IPS-11a (cell line): ENCODE data around the gene IL1B.

Experiments used
- H3K4me3 ChIP-seq: one replicate; pipeline ENCODE4 v1.5.1; 2013; ENCODE audit warnings: low read depth, low read length, control low read depth

The IL1B gene

DNA sequence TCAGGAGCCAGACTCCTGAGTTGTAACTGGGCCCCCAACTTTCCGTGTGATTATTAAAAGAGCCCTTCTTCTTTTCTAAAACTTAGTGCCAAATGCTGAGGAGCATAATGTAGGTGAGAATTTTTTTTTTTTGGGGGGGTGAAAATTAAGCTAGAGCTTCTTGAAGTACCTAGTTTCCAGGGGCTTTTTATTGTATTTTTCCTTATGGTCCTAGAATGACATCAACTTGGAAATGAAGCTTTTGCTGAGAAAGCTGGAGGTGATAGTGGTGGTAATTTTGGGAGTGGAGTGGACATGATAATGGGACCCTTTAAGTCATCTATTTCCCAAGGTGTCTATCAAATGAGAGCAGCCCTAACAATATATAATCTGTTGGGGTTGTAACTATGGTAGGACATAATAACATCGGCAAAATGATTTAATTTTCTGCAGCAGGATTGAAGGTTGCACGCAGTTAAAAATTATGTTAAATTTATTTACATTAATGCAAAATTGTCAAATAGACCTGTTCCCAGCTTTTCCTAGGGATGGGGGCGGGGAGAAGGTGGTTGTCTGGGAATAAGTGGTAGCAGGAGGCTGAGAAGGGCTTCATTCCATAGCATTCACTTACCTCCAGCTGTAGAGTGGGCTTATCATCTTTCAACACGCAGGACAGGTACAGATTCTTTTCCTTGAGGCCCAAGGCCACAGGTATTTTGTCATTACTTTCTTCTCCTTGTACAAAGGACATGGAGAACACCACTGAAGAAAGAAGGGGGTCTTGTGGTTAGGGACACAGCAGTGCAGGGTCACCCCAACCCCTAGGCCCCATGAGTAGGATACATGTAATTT lies 5.7 kb downstream of the IL1B start:
- no peak overlapping the region for H3K4me3 ChIP-seq

DNA sequence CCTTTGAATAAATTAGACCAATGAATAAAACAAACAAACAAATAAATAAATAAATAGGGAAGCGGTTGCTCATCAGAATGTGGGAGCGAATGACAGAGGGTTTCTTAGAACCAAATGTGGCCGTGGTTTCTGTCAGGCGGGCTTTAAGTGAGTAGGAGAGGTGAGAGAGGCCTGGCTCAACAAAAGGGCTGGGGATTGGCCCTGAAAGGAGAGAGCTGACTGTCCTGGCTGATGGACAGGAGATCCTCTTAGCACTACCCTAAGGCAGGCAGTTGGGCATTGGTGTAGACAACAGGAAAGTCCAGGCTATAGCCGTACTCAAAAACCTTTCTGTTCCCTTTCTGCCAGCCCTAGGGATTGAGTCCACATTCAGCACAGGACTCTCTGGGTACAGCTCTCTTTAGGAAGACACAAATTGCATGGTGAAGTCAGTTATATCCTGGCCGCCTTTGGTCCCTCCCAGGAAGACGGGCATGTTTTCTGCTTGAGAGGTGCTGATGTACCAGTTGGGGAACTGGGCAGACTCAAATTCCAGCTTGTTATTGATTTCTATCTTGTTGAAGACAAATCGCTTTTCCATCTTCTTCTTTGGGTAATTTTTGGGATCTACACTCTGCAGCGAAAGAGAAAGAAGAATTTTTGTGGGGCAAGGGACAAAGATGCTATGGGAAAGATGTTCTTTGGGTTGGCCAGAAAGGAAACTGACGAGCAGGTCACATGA lies 6.5 kb downstream of the IL1B start:
- H3K4me3 ChIP-seq, result no peak overlapping the region

DNA sequence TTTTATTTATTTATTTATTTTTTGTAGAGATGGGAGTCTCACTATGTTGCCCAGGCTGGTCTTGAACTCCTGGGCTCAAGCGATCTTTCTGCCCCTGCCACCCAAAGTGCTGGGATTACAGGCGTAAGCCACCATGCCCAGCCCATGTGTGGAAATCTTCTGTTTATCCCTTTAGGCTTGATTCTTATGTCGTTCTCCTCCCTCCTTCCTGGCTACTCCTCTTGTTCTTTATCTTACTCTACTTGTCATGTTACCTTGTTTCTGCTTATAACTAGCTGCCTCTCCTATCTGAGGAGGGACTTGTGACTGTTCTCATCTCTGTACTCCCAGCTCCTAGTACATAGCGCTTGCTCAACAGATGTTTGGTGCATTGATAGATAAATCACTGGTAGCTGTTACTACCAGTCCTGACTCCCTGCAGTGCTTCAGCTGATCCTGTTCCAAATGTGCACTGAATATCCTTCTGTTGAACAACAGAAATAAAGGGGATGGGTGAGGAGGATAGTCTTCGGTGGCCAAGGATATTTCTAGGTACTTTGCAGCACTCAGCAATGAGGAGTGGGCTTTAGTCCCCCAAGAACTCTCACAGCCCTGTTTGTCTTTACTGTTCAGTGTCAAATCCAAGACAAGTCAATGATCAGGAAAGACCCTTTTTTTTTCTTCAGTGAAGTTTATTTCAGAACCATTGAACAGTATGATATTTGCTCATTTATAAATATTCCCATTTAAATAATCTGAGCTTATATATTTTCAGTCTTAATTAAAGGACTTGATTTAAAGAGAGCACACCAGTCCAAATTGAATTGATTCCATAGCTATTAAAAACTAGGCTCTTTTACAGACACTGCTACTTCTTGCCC lies 7.2 kb downstream of the IL1B start:
- H3K4me3 ChIP-seq, result no peak overlapping the region

GRCh38 chr2:112828251-112828691 lies 8.3 kb downstream of the IL1B start:
- no peak overlapping the region for H3K4me3 ChIP-seq

DNA sequence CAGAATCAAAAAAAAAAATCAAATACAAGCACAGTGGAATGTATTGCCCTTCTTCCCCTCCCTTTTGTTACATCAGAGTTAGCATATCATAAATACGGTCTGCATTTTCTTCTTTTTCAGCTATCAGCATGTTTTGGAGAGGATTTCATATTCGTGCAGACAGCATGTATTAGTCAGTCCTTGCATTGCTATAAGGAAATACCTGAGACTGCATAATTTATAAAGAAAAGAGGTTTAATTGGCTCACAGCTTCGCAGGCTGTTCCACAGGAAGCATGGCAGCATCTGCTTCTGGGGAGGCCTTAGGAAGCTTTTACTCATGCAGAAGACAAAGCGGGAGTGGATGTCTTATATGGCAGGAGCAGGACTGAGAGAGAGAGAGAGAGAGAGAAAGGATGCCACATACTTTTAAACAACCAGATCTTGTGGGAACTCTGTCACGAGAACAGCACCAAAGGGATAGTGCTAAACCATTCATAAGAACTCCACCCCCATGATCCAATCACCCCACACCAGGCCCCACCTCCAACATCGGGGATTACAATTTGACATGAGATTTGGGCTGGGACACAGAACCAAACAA lies 8.9 kb downstream of the IL1B start:
- H3K4me3 ChIP-seq, result no peak overlapping the region

DNA sequence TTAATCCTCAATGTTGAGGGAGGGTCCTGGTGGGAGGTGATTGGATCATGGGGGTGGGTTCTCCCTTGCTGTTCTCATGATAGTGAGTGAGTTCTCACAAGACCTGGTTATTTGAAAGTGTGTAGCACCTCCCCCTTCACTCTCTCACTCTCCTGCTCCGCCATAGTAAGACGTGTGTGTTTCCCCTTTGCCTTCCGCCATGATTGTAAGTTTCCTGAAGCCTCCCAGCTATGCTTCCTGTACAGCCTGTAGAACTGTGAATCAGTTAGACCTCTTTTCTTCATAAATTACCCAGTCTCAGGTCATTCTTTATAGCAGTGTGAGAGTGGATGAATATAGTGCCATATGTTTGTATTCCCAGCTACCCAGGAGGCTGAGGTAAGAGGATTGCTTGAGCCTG lies 9.6 kb downstream of the IL1B start:
- no peak overlapping the region for H3K4me3 ChIP-seq

DNA sequence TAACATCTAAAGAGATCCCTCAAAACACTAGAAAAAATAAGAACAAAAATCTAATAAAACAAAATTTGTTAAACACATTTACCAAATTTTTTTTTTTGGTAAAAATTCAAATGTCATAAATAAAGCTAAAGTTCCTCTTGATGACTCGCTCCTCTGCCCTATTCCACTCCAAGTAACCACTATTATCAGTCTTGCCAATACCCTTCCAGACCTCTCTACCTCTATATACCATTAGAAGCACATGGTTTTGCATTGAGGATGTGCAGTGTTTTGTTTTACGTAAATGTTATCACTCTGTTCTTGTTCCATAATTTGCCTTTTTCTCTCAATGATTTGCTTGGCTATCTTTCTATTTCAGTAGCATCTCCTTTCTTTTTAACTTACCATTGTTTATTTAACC lies 10.9 kb downstream of the IL1B start:
- no peak overlapping the region for H3K4me3 ChIP-seq

GRCh38 chr2:112824694-112825085 lies 11.9 kb downstream of the IL1B start:
- H3K4me3 ChIP-seq, result no peak overlapping the region

DNA sequence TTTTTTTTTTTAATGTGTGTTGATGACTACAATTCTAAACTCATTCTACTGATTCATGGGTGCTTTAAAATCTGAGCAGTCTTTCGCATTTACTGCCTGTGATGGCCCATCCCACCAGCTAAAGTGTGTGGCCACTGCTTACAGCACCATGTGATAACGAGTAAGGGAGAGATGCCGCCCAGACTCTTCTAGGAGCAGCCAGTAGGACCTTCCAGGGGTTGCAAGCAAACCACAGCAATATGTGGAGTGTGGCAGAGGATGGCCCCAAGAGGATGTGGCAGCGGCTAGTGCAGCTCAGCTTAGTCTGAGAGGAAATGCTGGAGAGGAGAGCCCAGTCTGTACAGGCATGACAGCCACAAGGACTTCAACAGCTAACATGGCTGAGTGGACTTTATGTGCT lies 14.9 kb downstream of the IL1B start:
- no peak overlapping the region for H3K4me3 ChIP-seq

- no peak overlapping the region for H3K4me3 ChIP-seq
These were observed 15.4 kb downstream of the IL1B start for GRCh38 chr2:112821142-112821541.

DNA sequence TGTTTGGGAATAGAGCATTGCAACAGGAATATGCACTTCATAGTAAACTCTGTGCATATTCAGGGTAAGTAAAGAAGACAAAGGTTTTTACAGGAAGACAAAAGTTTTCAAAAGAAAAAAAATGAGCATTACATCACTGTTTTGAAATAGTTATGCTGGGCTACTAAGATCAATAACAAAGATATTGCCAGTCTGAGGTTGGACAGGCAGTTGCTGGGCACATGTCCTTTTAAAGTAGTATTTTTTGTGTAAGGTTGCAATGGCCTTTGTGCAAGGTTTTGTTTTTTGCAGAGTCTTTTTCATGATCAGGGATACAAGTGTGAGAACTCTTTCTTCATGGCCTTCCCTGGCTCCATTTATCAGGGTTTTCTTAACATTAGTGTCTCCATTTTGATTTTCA lies 16.2 kb downstream of the IL1B start:
- H3K4me3 ChIP-seq, result no peak overlapping the region

- H3K4me3 ChIP-seq, result no peak overlapping the region
These were observed 17.5 kb downstream of the IL1B start for GRCh38 chr2:112819081-112819480.

DNA sequence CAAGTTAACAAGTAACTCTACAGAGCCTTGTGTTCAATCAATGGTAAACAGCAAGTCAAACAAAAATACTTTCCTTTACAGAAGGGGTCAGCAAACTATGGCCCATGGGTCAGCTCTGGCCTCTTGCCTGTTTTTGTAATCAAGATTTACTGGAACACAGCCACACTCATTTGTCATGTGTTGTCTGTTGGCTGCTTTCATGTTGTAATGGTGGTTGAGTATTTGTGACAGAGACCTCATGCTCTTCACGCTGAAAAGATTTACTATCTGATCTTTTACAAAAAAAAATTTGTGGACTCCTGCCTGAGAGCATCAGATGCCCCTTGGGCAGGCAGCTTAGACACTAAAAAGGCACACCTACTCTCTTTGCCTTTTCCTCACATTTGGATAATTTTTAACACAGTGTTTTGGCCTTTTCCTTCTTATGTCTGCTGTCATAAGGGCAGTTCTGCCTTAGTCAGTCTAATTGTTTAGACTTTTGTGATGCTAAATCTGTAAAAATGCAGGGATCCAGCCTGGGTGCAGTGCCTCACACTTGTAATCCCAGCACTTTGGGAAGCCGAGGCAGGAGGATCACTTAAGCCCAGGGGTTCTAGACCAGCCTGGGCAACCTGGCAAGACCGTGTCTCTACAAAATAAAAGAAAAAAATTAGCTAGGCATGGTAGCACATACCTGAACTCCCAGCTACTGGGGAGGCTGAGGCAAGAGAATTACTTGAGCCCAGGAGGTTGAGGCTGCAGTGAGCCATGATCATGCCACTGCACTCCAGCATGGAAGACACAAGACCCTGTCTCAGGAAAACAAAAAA lies 18.3 kb downstream of the IL1B start:
- H3K4me3 ChIP-seq, result no peak overlapping the region

GRCh38 chr2:112817082-112817689 lies 19.4 kb downstream of the IL1B start:
- no peak overlapping the region for H3K4me3 ChIP-seq

- H3K4me3 ChIP-seq, result no peak overlapping the region
These were observed 22.3 kb downstream of the IL1B start for GRCh38 chr2:112814278-112814677.

DNA sequence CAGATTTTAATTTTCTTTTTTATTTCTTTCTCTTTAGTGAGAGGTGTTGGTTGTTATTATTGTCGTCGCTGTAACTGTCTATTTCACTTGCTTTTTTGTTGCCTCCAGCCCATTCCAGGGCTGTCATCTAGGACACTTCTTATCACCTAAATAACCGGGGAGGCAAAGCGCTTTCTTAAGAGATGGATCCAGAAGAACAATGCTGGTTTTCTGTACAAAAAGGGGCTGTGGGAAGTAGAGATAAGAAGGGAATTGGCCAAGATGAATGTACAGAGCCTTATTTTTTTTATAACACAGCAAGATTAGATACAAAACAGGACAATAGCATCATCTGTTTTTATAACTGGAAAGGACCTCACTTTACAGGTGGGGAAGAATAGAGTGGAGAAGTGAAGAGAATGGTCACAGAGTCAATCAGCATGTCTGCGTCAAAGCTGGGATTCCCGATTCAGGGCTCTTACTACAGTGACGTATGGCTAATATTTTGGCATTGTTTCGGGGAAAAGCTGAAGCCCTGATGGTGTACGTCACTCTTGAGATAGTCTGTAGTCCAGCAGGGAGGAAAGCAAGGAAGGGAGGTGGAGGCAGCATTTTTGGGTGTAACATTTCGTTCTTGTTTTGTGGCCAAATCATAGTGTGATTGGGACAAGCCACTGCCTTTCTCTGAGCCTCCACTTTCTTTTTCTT lies 23.2 kb downstream of the IL1B start:
- no peak overlapping the region for H3K4me3 ChIP-seq

- H3K4me3 ChIP-seq, result no peak overlapping the region
These were observed 24.0 kb downstream of the IL1B start for GRCh38 chr2:112812318-112813267.

DNA sequence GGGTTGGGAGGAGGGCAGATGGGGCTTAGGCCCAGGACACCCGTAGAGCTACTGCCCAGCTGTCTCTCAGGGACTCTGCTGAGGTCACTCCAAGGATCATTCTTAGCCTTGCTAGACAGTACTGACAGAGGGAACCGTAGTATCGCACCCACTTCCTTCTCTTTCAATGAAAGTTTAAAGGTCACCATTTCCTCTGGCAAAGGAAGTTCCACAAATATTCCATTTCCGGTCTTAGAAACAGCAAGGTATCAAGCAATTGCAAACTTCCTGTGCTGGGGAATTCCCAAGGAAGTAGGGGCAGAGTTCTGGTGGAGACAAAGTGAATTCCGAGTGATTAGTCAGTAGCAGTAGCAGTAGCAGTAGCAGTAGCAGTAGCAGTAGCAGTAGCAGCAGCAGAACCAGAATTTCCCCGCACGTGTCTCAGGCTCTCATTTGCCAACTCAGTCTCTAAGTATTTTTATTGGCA lies 24.7 kb downstream of the IL1B start:
- H3K4me3 ChIP-seq, result no peak overlapping the region
